Mesendoderm (in vitro differentiated cells): ENCODE data around the gene GMEB2.

Source experiments
- DNase-seq: peaks from one replicate; pipeline ENCODE4 v3.0.0; 2013
- H2AK5ac ChIP-seq: 2 replicates; pipeline ENCODE4 v1.6.1; 2013; ENCODE audit warnings: low read length, inconsistent platforms
- H2BK120ac ChIP-seq: 2 replicates; pipeline ENCODE4 v1.6.1; 2013; ENCODE audit warnings: low read depth, mild to moderate bottlenecking, low read length, moderate library complexity, mixed read lengths
- H2BK15ac ChIP-seq: replicated peaks from 2 replicates; pipeline ENCODE4 v1.6.1; 2013; ENCODE audit warnings: low read depth, mild to moderate bottlenecking, moderate library complexity
- H2BK5ac ChIP-seq: 2 replicates; pipeline ENCODE4 v1.6.1; 2013; ENCODE audit warnings: low read length, inconsistent platforms
- H3K18ac ChIP-seq: 2 replicates; pipeline ENCODE4 v1.6.1; 2013; ENCODE audit warnings: mild to moderate bottlenecking, low read length, mixed read lengths
- H3K23ac ChIP-seq: one replicate; pipeline ENCODE4 v1.6.1; 2013; ENCODE audit warnings: low read length
- H3K27ac ChIP-seq: 2 replicates; pipeline ENCODE4 v1.5.1; 2013; ENCODE audit warnings: low read depth, mild to moderate bottlenecking, inconsistent platforms, low read length, moderate library complexity
- H3K27me3 ChIP-seq: 2 replicates; pipeline ENCODE4 v1.6.1; 2013; ENCODE audit warnings: low read length, control low read depth, mild to moderate bottlenecking, inconsistent platforms; ENCODE audit not compliant: insufficient read depth, poor library complexity
- H3K36me3 ChIP-seq: 2 replicates; pipeline ENCODE4 v1.6.1; 2013; ENCODE audit warnings: low read length, inconsistent platforms; ENCODE audit not compliant: control insufficient read depth, insufficient read depth
- H3K4ac ChIP-seq: one replicate; pipeline ENCODE4 v1.6.1; 2013; ENCODE audit warnings: low read depth, mild to moderate bottlenecking, low read length, moderate library complexity
- H3K4me1 ChIP-seq: 2 replicates; pipeline ENCODE4 v1.6.1; 2013; ENCODE audit warnings: low read depth, low read length, inconsistent platforms; ENCODE audit not compliant: control insufficient read depth
- H3K4me2 ChIP-seq: 2 replicates; pipeline ENCODE4 v1.6.1; 2013; ENCODE audit warnings: low read length
- H3K4me3 ChIP-seq: 2 replicates; pipeline ENCODE4 v1.5.1; 2013; ENCODE audit warnings: mild to moderate bottlenecking, low read length
- H3K56ac ChIP-seq: one replicate; pipeline ENCODE4 v1.6.1; 2013; ENCODE audit warnings: low read length
- H3K79me1 ChIP-seq: 2 replicates; pipeline ENCODE4 v1.6.1; 2013; ENCODE audit warnings: low read length, inconsistent platforms
- H3K79me2 ChIP-seq: 2 replicates; pipeline ENCODE4 v1.6.1; 2013; ENCODE audit warnings: mild to moderate bottlenecking, low read length; ENCODE audit not compliant: control insufficient read depth, insufficient read depth
- H3K9ac ChIP-seq: 2 replicates; pipeline ENCODE4 v1.6.1; 2013; ENCODE audit warnings: low read length, inconsistent platforms
- H4K5ac ChIP-seq: one replicate; pipeline ENCODE4 v1.6.1; 2013; ENCODE audit warnings: low read length
- H4K8ac ChIP-seq: one replicate; pipeline ENCODE4 v1.6.1; 2013; ENCODE audit warnings: low read depth, mild to moderate bottlenecking, control low read depth, low read length, moderate library complexity
- WGBS: extraction: QIAGEN DNeasy Blood & Tissue Kit; methylation state at CpG from one replicate; pipeline ENCODE4 v1.1.7; 2013; ENCODE audit warnings: low lambda C conversion rate, missing lambda C conversion rate; ENCODE audit not compliant: insufficient coverage; ENCODE audit errors: extremely low coverage; 5-methylcytosine and 5-hydroxymethylcytosine counted together

GMEB2 gene

DNA sequence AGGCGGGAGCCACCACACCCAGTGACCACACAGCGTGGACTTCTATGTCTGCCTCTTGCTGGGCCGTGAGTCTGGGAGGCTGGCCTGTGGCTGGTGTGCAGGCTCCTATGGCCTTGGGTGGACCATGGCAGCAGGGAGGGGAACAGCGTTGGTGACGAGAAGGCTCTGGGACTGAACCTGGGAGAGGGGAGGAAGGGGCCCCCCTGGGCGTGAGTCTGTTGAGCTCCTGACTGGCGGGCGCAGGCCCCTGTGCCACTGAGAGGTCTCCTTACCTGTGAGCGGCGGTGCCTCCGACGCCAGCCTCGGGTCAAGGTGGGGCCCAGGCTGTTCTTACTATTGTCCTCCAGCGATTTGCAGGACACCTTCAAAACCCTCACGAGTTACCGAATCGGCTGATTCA lies 40.1 kb downstream of the GMEB2 start:
- peaks cover 2% of the 10 kb centered on the region for H3K36me3 ChIP-seq
- no peak overlapping the region for H3K27ac ChIP-seq
- no peaks in the 10 kb centered on the region for H3K4me1 ChIP-seq
- no peak overlapping the region for H4K8ac ChIP-seq
- no peak overlapping the region for H4K5ac ChIP-seq
- no peaks in the 10 kb centered on the region for H3K79me2 ChIP-seq
- no peak overlapping the region for H2AK5ac ChIP-seq
- no peak overlapping the region for H2BK15ac ChIP-seq
- DNase-seq: no peak
- no peak overlapping the region for H3K56ac ChIP-seq
- H3K4me3 ChIP-seq: no peak overlapping the region
- H3K18ac ChIP-seq: no peak overlapping the region
- no peak overlapping the region for H3K4ac ChIP-seq
- no peak overlapping the region for H2BK120ac ChIP-seq
- no peak overlapping the region for H3K23ac ChIP-seq
- H3K9ac ChIP-seq: no peak overlapping the region
- no CpG with 5 or more reads among the region's 17 CpGs for WGBS
- H3K79me1 ChIP-seq: no peaks in the 10 kb centered on the region
- no peaks in the 10 kb centered on the region for H3K27me3 ChIP-seq
- H3K4me2 ChIP-seq: no peak overlapping the region
- H2BK5ac ChIP-seq: no peak overlapping the region

DNA sequence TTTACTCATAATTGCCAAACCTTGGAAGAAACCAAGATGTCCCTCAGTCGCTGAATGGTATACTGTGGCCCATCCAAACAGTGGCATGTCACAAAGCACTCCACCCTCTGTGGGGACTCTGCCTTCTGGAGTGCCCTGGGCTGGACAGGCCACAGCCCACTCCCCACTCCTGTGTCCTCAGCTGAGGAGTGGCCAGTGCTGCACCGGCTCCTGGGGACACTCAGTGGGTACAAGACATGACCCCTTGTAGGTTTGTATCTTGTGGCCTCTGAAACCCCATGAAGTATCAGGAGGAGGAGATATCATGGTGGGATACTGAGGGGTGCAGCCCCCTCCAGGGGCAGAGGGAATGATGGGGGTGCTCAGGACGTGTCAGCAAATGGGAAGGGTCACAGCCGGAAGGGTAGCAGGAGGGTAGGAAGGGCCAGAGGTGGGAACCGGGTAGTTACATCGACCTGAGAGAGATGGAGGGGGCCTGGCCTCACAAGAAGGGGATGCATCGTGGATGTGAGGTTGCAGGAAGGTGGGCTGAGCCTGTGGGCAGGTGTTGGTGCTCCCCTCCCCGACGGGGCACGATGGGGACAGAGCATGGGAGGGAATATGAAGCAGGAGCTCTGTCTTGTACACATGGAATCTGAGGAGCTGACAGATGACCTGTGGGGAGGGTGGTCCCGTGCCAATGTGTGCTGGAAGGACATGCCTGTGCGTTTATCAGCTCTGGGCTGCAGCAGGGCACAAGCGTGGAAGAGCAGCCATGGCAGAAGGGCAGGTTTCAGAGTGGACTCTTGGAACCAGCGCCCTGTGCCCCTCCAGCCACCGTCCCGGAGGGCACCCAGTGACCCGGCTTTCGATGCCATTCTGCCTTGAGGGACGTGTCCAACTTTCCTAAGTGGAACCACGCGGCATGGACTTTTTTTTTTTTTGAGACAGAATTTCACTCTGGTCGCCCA lies 41.0 kb downstream of the GMEB2 start:
- H2BK15ac ChIP-seq: no peak overlapping the region
- no CpG with 5 or more reads among the region's 22 CpGs for WGBS
- no peaks in the 10 kb centered on the region for H3K79me1 ChIP-seq
- H3K79me2 ChIP-seq: no peaks in the 10 kb centered on the region
- H3K9ac ChIP-seq: no peak overlapping the region
- no peak overlapping the region for H2AK5ac ChIP-seq
- H3K4me3 ChIP-seq: no peak overlapping the region
- no peaks in the 10 kb centered on the region for H3K36me3 ChIP-seq
- H3K4me2 ChIP-seq: no peak overlapping the region
- no peak overlapping the region for H3K4ac ChIP-seq
- H3K27ac ChIP-seq: no peak overlapping the region
- H3K27me3 ChIP-seq: no peaks in the 10 kb centered on the region
- no peak overlapping the region for H4K8ac ChIP-seq
- no peak overlapping the region for H3K23ac ChIP-seq
- no peak overlapping the region for H2BK5ac ChIP-seq
- no peak overlapping the region for H2BK120ac ChIP-seq
- no peak overlapping the region for H3K18ac ChIP-seq
- no peak overlapping the region for H3K56ac ChIP-seq
- DNase-seq: no peak
- no peak overlapping the region for H4K5ac ChIP-seq
- H3K4me1 ChIP-seq: no peaks in the 10 kb centered on the region

DNA sequence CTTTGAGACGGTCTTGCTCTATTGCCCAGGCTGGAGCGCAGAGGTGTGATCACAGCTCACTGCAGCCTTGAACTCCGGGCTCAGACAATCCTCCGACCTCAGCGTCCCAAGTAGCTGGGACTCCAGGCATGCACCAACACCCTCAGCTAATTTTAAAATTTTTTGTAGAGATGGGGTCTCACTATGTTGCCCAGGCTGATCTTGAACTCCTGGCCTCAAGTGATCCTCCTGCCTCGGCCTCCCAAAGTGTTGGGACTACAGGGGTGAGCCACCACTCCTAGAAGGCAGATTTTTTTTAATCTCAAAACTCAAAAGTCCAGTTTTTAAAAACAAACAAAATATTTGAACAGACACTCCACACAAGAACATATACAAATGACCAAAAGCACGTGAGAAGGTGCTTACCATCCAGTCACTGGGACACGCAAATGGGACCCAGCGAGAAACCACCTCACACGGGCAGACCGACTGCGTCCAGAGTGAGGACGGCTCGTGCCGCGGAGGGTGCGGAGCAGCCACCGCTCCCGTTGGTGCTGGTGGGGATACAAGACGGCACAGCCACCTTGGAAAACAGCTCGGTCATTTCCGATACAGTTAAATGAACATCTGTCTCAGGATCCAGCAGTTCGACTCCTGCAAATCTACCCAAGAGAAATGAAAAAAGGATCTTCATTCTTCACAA lies 44.4 kb downstream of the GMEB2 start:
- no peak overlapping the region for H3K4ac ChIP-seq
- H3K4me2 ChIP-seq: no peak overlapping the region
- no peak overlapping the region for H3K27ac ChIP-seq
- no CpG with 5 or more reads among the region's 23 CpGs for WGBS
- no peaks in the 10 kb centered on the region for H3K79me2 ChIP-seq
- H3K18ac ChIP-seq: no peak overlapping the region
- no peak overlapping the region for H3K4me3 ChIP-seq
- H3K9ac ChIP-seq: no peak overlapping the region
- no peak overlapping the region for H4K8ac ChIP-seq
- H3K36me3 ChIP-seq: no peaks in the 10 kb centered on the region
- no peak overlapping the region for H2BK120ac ChIP-seq
- no peak overlapping the region for H2BK15ac ChIP-seq
- H3K27me3 ChIP-seq: no peaks in the 10 kb centered on the region
- H2AK5ac ChIP-seq: no peak overlapping the region
- no peaks in the 10 kb centered on the region for H3K4me1 ChIP-seq
- no peak overlapping the region for H3K23ac ChIP-seq
- H3K79me1 ChIP-seq: no peaks in the 10 kb centered on the region
- DNase-seq: no peak
- no peak overlapping the region for H2BK5ac ChIP-seq
- H4K5ac ChIP-seq: no peak overlapping the region
- no peak overlapping the region for H3K56ac ChIP-seq

DNA sequence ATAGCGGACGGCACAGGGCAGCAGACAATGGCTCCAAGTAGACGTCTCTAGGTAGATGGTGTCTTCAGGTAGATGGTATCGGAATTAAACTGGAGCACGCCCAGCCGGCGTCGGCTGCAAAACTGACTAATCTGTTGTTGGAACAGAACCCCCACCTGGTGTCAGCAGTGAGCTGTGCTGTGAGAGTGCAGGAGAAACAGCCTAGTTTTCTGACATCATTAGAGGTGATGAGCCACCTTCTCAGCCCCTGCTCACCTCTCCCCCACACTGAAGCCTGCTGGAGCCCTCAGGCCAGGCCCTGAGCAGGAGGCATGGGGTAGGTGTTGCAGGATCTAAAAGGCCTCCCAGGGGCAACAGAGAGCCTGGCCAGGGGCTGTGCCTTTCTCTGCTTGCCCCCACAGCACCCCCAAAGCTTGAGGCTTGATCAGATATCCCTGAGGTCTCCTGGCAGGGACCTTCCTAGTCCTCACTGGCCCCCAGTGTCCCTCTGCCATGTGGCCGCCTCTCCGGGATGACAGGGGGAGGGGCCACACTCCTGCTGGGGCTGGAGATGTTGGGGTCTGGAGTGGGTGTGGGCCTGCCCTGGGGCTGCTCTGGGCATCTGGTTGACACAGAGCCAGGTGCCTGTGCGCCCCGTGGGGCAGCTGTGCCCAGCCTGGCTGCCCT lies 46.0 kb downstream of the GMEB2 start:
- no peak overlapping the region for H3K18ac ChIP-seq
- no peak overlapping the region for H3K4me3 ChIP-seq
- DNase-seq: peak; percentile 83
- no peak overlapping the region for H4K5ac ChIP-seq
- no peaks in the 10 kb centered on the region for H3K79me2 ChIP-seq
- H2BK120ac ChIP-seq: no peak overlapping the region
- no peak overlapping the region for H2BK15ac ChIP-seq
- H2BK5ac ChIP-seq: no peak overlapping the region
- H4K8ac ChIP-seq: no peak overlapping the region
- whole genome bisulfite sequencing: no CpG with 5 or more reads among the region's 12 CpGs
- no peak overlapping the region for H3K23ac ChIP-seq
- no peak overlapping the region for H3K27ac ChIP-seq
- no peak overlapping the region for H3K56ac ChIP-seq
- H3K9ac ChIP-seq: no peak overlapping the region
- H3K27me3 ChIP-seq: no peaks in the 10 kb centered on the region
- H3K36me3 ChIP-seq: no peaks in the 10 kb centered on the region
- no peaks in the 10 kb centered on the region for H3K4me1 ChIP-seq
- H3K79me1 ChIP-seq: no peaks in the 10 kb centered on the region
- no peak overlapping the region for H2AK5ac ChIP-seq
- H3K4me2 ChIP-seq: no peak overlapping the region
- H3K4ac ChIP-seq: no peak overlapping the region

DNA sequence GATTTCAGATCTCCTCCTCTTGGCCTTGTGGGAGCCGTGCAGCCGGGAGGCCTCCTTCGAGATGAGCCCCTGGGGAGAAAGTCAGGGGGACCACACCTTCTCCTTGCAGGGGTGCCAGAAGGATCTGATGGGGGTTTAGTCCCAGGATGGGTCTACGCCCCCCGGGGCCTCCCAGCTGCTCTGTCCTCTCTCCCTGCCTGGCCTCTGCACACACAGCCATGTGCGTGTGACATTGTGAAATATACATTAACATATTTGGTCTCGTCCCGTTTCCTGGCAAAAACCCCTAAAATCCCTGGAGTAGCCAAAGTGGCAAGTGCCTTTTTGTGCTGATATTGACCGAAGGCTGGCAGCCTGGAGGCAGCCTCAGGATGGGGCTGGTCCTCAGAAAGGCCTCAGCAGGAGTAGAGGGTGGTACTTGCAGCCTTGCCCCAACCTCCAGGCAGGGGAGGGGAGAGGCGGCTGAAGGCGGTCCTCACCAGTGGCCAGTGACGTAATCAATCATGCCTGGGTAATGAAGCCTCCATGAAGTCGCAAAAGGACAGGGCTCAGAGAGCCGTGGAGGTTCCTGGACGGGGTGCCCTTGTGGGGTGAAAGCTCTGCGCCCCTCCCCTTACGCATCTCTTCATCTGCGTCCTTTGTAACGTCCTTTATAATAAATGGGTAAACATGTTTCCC lies 47.7 kb downstream of the GMEB2 start:
- H3K4me3 ChIP-seq: no peak overlapping the region
- no peak overlapping the region for H3K9ac ChIP-seq
- no peak overlapping the region for H2BK15ac ChIP-seq
- H4K5ac ChIP-seq: no peak overlapping the region
- no peak overlapping the region for H2BK120ac ChIP-seq
- no peaks in the 10 kb centered on the region for H3K79me2 ChIP-seq
- H2BK5ac ChIP-seq: no peak overlapping the region
- no peak overlapping the region for H3K4ac ChIP-seq
- no peak overlapping the region for H4K8ac ChIP-seq
- H3K4me2 ChIP-seq: no peak overlapping the region
- WGBS: no CpG with 5 or more reads among the region's 19 CpGs
- no peaks in the 10 kb centered on the region for H3K36me3 ChIP-seq
- H2AK5ac ChIP-seq: no peak overlapping the region
- no peak overlapping the region for H3K56ac ChIP-seq
- H3K27me3 ChIP-seq: no peaks in the 10 kb centered on the region
- H3K4me1 ChIP-seq: no peaks in the 10 kb centered on the region
- no peaks in the 10 kb centered on the region for H3K79me1 ChIP-seq
- DNase-seq: peak; percentile 27
- H3K23ac ChIP-seq: no peak overlapping the region
- H3K27ac ChIP-seq: no peak overlapping the region
- no peak overlapping the region for H3K18ac ChIP-seq
